T47D (cell line): ENCODE data around the gene NQO1.
A peak's percentile ranks its signal among the peaks of the same experiment; 100 is the strongest.
"Not testable (repeated sequence)": the region's sequence is repeated elsewhere in the genome, so short reads cannot be mapped to it uniquely, and the experiment has no call there.

Experiments
- DNase-seq, 2 experiments: peaks; one replicate each; pipeline versions ENCODE4 v3.0.0 to v3.0.0-alpha.2; 2011 to 2012; ENCODE audit warnings: low read depth in 1 of 2, low spot score in 1 of 2
- JUND ChIP-seq: IDR thresholded peaks from 2 replicates; pipeline ENCODE4 v1.6.1; 2012; ENCODE audit warnings: low read depth
- in situ Hi-C: cut with HindIII; loops from 2 replicates; pipeline ENCODE4 v1.10.0; 2016; ENCODE audit warnings: low sequenced_read_pairs, low pct_unique_long_range_greater_than_20kb

NQO1 gene

DNA sequence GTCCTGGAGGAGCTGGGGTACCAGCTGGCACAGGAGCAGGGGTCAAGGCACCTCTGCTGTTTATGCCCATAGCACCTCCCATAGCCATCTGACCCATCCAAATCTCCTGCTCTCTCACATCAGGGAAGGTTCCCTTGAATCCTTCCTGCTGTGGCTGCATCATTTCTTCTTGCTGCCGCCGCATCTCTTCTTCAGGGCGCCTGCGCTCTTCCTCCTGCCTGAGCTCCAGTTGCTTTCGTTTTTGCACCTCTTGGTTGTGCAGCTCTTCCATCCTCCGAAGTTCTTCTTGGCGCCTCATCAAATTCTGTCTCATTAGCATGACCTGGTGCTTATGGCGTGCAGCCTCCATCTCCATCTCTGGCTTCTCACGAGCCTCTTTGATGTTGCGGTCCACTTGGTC is 30.3 kb upstream of the NQO1 start:
- DNase-seq: no peak
- no peak for TF ChIP-seq JUND
- in situ Hi-C loops: no loop called here

DNA sequence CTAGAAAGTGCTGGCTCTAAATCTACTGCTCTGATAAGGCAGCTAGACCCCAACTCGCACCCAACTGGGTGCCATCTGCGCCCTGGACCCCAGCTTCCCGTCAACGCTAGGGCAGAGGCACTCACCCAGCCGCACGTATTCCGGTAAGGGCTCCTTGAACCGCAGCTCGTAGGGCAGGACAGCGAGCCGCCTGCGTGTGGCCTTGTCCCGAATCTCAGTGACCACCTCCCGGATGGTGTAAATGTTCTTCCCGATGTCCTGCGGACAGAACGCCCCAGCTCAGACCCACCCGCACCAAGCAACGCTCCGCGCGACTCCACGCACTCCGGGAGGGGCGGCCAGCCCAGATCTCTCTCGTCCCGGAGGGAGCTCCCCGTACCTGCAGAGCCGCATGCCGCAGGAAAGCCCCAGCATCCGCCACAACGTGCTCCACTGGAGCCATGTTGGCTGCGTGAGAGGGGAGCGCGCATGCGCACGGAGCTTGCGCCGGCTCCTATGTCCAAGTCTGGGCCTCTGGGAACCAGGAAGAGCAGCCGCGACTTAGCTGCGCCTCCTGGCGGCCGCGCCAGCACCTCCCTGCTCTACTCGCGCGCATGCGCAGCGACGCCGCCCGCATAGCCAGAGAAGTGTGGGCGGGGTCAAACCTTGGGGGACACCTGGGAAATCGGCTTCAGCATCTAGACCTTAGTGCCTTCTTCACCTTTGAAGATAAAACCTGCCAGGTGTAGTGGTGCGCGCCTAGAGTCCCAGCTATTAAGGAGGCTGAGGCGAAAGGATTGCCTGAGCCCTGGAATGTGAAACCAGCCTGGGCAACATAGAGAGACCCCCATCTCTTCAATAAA is 28.3 kb upstream of the NQO1 start, which contains the start of gene NOB1:
Gene NOB1 (minus strand): TSS at position 458 of the 842 bp plus-strand sequence. CDS start 16 bp downstream, at position 442.
- in situ Hi-C loops: no loop called here
- DNase-seq: peak; percentile 83 to 96
- TF ChIP-seq JUND: no peak

DNA sequence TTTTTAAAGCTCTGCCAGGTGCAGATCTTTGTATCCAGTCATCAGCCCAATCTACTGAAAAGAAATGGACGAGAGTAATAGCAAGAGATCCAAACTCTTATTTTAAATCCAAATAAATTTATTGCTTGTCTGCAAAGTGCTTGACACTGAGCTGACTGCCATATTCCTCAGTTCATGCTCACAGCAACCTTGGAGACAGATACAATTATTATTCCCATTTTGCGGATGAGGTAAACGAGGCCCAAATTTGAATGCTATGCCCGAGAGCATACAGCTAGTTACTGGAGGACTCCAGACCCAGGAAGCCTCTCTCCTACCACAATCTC is 27.7 kb upstream of the NQO1 start:
- TF ChIP-seq JUND: no peak

DNA sequence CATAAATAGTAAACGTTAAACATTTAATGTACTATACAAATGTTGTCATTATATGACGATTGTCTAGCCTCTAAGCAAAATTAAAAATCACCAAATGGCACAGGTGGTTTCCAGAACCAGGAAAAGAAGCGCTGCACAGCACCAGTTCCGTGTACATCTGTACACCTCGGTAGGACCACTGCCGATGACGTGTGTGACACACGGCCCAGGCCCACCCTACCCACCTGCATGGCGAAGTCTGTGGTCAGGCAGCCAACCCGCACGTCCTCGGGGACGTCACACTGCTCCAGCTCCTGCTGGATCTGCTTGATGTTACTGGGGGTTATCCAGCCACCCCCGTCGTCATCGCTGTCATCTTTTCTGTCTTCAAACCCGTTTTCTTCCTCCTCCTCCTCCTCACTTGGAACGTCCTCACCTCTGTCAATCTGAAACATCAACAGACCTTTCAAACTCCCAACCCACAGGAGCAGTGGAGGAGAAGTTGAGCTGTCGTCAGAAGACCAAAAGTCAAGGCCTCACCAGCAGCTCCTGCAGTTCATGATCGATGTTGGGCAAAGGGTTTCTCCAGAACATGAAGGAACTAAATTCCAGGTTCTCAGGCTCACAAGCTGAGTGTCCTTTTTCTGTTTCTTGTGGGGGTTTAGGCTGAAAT is 22.5 kb upstream of the NQO1 start:
- no peak for TF ChIP-seq JUND
- in situ Hi-C loops: no loop called here
- DNase-seq: no peak

More for the DNA sequence above, 27.7 kb upstream of the NQO1 start:
- DNase-seq: no peak
- in situ Hi-C loops: no loop called here

DNA sequence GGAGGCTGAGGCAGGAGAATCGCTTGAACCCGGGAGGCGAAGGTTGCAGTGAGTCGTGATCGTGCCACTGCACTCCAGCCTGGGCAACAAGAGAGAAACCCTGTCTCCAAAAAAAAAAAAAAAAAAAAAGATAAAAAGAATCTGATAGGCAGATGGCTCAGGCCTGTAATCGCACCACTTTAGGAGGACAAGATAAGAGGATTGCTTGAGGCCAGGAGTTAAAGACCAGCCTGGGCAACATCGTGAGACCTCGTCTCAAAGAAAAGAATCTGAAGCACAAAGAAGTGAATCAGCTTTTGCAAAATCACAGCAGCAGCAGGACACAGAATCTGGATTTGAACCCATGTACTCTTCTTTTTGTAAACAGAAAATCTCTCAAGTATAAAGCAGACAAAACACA is 20.8 kb upstream of the NQO1 start:
- in situ Hi-C loops: no loop called here
- TF ChIP-seq JUND: no peak
- DNase-seq: no peak

DNA sequence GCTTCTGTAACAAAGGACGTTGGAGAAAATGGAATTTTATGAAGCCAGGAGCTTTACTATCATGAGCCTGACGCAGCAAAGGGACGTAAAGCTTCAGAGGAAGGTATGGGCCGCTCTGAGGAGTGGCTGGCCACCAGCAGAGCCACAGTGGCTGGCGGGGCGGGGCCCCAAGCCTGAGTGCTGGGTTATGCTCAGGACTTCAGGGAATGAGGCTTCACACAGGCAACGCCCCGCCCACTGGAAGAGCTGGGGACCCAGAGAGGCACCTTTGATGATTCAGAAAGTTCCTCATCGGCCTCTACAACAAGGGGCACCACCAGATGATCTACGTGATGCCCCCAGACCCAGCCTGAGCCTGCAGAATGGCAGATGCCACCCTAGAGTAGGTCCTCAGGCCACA is 19.6 kb upstream of the NQO1 start:
- DNase-seq: no peak
- TF ChIP-seq JUND: no peak
- in situ Hi-C loops: no loop called here

DNA sequence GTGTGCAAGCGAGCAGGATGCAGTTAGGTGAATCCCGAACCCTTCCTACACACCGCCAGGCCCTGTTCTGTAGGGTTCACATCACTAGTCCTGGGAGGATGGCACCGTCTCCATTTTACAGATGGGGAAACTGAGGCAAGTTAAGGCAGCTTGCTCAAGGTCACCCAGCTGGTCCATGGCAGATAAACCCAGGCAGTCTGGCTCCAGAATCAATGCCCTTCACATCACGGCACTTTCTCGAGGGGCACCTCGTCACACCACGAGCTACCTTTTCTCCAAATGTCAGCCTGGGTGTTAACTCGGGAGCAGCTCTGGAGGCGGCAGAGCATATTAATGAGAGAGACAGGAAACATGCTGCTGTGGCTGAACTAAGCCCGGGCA is 18.9 kb upstream of the NQO1 start:
- in situ Hi-C loops: no loop called here
- DNase-seq: no peak
- no peak for TF ChIP-seq JUND

DNA sequence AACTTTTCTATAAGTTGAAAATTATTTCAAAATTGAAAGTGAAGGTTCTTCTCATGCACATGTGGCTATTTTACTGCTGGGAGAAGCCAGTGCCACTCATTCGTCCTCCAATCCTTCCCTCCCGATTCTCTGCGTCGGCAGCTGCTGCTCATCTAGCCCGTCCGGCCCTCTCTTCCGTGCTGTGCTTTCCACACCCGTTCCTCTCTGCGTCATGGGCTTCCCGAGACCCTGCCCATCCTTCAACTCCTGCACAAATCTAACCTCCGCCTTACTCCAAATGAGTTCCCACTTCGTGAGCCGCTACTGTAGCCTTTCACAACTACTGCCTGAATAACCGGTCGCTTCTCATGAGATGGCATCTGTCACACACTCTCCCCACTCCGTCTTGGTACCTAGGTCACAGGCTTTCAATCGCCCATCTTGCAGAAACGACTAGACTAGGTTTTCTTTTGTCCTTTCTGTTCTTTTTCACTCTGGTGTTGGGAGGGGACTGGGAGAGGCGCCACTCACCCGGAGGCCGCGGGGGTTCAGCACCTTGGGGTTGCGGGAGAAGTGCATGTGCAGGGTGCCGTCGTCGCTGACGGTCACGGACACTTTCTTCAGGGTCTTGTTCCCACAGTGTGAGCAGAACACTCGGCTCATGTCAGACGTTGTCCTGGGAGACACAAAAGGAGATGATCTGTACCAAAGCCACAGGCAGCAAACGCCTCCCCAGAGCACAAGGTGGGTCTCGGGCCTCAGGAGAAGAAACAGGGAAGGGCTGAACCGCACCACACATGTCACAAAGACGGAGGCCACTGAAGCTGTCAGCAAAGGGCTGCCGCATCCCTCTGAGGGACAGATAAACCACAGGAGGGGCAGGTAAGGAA is 18.2 kb upstream of the NQO1 start:
- TF ChIP-seq JUND: no peak
- DNase-seq: no peak
- in situ Hi-C loops: no loop called here

DNA sequence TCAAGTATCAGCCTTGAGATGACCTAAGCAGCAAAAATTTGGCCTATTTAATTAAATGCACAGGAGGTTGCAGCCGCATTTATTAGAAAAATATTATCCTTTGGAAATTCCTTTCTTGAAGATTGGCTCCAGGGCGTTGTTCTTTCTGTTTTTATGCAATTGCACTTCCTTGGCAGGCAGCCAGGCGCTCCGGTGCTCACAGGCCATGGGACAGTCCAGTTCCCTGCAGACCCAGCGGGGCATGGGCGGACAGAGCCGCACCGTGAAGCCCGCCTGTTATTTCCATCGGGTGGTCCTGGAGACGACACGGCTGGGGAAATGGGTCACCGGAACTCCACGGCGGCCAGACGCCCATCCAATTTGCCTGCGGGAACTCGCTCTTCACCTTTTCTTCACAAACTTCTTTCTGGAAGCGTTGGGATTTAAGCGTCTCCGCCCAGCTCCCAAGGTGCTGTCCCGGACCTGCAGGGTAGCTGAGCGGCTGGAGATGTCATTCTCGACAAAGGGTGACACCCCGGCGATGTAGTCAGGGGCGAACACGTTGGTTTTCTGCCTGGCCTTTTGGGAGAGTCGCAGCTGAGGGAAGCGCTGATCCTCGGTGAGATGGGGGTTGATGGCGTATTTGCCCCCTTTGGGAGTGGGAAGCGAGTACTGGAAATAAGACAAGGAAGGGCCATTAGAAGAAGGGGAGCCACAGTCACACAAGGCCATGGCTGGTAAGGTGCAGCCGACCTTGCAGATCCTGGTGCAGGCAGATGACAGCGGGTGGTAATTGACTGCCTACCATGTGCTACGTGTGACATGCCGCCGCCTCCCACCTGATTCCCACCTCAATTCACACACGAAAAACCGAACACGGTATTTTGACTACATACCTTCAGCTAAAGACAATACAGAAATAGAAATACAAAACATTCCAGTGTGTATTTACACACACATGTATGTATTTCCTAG is 15.9 kb upstream of the NQO1 start:
- DNase-seq: peak in 1 of 2 experiments; percentile 50
- no peak for TF ChIP-seq JUND
- in situ Hi-C loops: no loop called here

DNA sequence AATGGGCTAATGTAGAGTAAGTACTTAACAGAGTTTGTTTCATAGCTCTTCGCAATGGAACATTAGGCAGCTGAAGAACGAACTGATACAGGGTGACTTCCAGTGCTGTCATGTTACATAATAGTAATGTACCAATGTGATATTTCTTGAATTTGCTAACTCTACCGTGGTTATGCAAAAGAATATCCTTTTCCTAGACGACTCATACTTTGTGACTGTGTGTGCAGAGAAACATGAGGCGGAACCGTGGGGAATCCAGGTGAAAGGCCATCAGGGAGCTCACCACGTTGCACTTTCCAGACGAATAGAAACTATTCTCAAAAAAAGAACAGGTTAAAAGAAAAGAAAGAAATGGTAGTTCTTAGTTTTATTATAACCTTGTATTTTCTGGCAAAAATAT is 15.2 kb upstream of the NQO1 start:
- TF ChIP-seq JUND: no peak
- DNase-seq: no peak
- in situ Hi-C loops: no loop called here

DNA sequence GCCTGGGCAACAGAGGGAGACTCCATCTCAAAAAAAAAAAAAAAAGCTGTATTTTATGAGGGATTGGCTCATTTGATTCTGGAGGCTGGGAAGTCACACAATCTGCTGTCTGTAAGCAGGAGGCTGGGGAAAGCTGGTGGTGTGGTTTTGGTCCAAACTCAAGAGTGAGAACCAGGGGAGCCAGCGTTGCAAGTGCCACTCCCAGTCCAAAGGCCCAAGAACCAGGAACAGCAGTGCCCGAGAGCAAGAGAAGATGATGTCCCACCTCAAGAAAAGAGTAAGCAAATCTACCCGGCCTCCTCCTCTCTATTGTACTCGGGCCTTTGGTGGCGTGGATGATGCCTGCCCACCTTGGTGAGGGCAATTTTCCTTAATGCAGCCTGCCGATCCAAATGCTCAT is 5.7 kb upstream of the NQO1 start:
- in situ Hi-C loops: no loop called here
- DNase-seq: no peak

DNA sequence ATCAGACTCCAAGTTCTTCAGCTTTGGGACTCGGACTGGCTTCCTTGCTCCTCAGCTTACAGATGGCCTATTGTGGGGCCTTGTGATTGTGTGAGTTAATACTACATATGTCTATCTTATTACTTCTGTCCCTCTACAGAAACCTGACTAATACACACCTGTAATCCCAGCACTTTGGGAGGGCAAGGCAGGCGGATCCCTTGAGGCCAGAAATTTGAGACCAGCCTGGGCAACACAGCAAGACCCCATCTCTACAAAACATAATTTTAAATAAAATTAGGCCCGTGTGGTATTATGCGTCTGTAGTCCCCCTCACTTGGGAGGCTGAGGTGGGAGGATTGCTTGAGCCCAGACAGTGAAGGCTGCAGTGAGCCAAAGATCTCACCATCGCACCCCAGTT is 4.9 kb upstream of the NQO1 start:
- DNase-seq, in situ Hi-C loops: not testable (repeated sequence)

More for the DNA sequence above, 5.7 kb upstream of the NQO1 start:
- no peak for TF ChIP-seq JUND

DNA sequence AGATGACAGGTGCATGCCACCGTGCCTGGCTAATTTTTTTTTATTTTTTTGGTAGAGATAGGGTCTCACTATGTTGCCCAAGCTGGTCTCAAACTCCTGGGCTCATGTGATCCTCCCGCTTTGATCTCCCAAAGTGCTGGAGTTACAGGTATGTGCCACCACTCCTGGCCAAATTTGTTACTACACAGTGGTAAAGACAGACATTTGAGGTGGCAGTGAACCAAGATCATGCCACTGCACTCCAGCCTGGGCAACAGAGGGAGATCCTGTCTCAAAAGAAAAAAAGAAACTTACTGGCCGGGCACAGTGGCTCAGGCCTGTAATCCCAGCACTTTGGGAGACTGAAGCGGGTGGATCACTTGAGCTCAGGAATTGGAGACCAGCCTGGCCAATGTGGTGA is 2.7 kb upstream of the NQO1 start:
- in situ Hi-C loops: not testable (repeated sequence)

More for the DNA sequence above, 2.7 kb upstream of the NQO1 start:
- peak in 1 of 2 experiments; percentile 29 for DNase-seq
